Astrocyte of the cerebellum (primary cell): Measurements from ENCODE around the gene DGUOK.

ENCODE experiments used
- DNase-seq: peaks from one replicate; pipeline ENCODE4 v3.0.0-alpha.2; 2011; ENCODE audit warnings: low read depth
- H3K4me3 ChIP-seq: 2 replicates; pipeline ENCODE4 v1.5.1; 2011; ENCODE audit warnings: mild to moderate bottlenecking, low read depth, low read length, moderate library complexity
- in situ Hi-C: cut with HindIII; loops from 2 replicates; pipeline ENCODE4 v1.10.0; 2017; ENCODE audit warnings: low sequenced_read_pairs
- TF ChIP-seq, protein P1 (sequence below): IDR thresholded peaks from 2 replicates; pipeline ENCODE4 v1.5.1; 2012; ENCODE audit warnings: low read length, low read depth, moderate library complexity, mild to moderate bottlenecking; ENCODE audit errors: missing control alignments

The DGUOK gene

DNA sequence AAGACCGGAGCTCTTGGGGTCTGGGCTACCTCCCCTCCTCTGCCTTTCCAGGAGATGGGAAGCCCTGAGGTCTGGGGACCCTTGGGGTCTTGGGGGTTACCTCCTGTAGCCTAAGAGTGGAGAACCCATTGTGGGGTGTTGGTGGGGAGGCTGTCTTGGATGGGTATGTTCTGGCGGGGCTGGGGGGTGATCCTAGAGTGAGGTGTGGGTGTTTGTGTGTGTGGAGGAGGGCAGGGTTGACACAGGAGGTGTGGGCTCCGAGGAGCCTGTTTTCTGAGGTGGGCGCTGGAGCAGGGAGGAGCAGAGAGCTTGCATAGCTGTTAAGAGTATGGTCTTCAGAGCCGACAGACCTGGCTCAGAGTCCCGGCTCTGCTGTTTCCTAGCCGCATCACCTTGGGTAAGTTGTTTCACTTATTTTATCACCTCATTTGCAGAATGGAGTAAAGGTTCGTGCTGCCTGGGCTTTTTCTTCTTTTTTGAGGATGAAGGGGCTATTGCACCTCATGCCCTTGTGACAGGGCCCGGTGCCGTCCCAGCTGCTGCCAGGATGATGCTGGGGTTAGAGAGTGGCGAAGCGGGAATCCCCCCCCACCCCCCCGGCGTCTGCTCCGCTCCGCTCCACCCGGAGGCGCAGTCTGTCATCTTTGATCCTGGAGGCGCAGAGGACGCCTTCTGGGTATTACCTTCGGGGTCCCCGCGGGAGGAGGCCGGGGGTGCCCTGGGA, 75.3 kb downstream of the DGUOK start:
- in situ Hi-C loops, result no loop called here
- peak overlapping the region; percentile 57 for H3K4me3 ChIP-seq
- TF ChIP-seq, protein P1, sequence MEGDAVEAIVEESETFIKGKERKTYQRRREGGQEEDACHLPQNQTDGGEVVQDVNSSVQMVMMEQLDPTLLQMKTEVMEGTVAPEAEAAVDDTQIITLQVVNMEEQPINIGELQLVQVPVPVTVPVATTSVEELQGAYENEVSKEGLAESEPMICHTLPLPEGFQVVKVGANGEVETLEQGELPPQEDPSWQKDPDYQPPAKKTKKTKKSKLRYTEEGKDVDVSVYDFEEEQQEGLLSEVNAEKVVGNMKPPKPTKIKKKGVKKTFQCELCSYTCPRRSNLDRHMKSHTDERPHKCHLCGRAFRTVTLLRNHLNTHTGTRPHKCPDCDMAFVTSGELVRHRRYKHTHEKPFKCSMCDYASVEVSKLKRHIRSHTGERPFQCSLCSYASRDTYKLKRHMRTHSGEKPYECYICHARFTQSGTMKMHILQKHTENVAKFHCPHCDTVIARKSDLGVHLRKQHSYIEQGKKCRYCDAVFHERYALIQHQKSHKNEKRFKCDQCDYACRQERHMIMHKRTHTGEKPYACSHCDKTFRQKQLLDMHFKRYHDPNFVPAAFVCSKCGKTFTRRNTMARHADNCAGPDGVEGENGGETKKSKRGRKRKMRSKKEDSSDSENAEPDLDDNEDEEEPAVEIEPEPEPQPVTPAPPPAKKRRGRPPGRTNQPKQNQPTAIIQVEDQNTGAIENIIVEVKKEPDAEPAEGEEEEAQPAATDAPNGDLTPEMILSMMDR, result no peak
- no peak for DNase-seq

DNA sequence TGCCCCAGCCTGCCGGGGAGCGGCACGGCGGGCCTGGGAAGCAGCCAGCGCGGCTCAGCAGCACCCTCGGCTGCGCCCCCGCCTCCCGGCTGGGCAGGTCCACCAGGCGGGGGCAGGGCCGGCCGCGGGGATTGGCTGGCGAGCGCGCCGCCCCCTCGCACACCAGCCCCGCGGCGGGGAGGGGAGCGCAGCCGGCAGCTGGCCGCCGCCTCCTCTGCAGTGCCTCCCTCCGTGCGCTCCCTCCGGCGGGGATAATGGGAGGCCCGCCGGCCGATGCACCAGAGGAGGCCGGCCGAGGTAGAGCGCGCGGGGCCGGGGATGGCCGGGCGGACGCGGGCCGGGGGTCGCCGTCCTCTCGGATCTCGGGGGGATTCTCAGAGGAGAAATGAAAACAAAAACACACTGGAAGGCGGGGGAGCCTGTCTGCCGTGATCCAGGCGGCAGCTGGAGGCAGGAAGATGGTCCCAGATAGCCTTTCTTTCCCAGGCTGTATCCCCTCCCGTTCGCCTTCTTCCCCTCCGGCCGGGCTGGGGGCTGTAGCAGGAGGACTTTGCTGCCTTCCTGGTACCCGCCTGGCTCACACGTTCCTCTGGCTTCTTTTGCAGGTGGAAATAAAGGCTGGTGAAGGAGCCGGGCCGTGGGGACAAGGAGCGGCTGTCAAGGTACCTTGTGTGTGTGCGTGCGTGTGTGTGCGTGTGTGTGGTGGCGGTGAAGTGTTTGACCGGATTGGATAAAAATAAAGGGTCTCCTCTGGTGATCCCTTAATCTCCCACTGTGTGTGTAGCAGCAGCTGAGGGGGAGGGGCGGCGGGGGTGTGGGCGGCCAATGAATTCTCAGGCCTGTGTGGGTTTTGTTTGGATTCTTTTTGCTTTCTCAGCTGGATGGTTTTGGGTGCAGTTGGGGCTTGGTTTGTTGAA, 76.1 kb downstream of the DGUOK start:
- H3K4me3 ChIP-seq, result peak overlapping the region; percentile 57
- in situ Hi-C loops, result no loop called here
- TF ChIP-seq, protein P1, result no peak
- DNase-seq, result no peak

DNA sequence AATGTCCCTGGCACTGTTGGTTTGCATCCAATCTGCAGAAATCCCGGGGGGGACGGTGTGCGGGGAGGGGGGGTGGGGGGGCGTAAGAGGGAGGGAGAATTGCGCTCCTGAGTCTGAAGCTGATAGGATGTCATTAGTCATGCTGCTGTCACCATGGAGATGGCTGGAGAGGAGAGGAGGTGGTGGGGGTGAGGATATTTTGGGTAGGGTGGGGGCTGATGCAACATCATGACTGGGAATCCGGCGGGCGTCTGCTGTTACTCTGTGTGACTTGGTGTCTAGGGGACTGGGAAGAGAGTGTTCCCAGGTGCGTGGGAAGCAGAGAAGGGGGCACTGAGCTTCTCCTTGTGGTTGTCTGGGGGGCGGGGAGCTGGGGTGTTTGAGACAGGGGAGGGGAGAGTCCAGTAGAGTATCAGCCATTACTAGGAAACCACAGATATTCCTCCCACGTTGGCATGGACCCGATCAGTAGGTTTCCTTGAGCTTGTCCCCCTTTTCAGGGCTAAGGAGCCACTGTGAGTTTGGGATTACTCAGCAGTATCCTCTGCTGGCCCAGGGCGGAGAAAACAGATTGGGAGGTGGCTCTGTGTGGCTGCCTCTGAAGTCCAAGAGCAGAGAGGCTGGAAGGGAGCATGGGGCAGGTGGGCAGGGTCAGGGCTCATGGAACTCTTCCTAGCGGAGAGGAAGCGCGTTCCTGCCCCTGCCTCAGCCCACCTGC, 77.0 kb downstream of the DGUOK start:
- peak overlapping the region; percentile 57 for H3K4me3 ChIP-seq

DNA sequence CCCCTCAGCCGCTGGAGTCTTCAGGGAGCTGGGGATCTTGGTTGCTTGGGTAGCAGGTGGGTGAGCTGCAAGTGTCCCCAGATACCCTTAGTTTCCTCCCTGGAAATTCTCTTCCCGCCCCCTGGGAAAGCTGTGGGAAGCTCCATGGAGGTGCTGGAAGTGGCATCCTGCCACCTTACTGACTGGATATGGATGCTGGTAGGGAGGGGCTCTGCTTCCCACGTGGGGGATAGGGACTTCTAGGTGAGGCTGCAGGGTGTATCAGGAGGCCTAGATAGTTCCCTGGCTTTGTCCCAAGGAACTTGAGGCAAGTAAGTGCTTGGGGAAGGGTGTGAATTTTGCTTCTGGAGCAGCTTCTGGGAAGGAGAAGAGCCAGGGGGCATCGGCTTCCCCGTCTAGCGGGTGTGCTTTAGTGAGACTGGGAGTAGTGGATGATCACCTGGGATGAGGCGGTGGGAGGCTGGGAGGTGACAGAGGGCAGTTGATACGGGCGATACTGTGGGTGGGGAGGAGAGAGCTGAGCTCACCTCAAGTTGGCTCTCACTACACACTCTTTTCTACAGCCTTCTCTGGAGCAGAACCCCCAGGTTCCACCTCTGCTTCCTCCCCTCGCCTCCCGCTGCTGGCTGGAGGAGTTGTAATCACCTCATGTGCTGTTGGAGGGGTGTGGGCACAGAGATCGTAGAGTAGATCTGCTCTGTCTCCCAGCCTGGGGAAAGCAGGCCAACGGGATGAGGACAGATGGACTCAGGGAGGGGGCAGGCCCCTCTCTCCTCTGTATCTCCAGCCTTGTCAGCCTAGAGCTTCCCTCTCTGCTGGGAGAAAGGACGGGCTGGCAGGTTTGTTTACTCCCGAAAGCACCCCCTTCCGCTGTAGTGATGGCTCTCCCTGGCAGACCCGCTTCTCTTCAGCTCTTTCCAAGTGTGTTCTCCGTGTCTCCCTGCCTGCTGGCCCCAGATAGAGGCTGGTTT, 77.8 kb downstream of the DGUOK start:
- no peak overlapping the region for H3K4me3 ChIP-seq
- TF ChIP-seq, protein P1, result no peak
- in situ Hi-C loops, result no loop called here
- DNase-seq, result no peak

More for the DNA sequence above, 77.0 kb downstream of the DGUOK start:
- in situ Hi-C loops, result no loop called here
- TF ChIP-seq, protein P1, result no peak
- DNase-seq, result no peak

DNA sequence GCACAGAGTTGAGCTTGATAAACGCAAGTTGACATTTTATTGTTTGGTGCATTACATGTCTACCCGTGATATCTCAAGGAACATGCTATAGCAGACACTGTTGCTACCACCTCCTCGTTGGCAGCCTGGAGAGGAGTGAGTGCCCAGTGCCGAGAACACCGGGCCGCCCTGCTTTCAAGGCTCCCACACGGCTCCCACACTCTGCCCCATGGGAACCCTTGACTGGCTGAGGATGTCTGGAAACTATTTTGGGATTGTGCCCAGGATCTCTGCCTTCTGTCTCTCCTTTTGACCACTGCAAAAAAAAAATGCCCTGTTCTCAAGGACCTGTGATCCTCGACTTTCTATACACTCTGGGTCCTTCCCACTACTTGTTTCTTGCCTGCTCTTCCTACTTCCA, 79.1 kb downstream of the DGUOK start:
- DNase-seq, result no peak
- in situ Hi-C loops, result no loop called here
- TF ChIP-seq, protein P1, result no peak
- no peak overlapping the region for H3K4me3 ChIP-seq
